ENCODE data around the gene SDHD.

DNA sequence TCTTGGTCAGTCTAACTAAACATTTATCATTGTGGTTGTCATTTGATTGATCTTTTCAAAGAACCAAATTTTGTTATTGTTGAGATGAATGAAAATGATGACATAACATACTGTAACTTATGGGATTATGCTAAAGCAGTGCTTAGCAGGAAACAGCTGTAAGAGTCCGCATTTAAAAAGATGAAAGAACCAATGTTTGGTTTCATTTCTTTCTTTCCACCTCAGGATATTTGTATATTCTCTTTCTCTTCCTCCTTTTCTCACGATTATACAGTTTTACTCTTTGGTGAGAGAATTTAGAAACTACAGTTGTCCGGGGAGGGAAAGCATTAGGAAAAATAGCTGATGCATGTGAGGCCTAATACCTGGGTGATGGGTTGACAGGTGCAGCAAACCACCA lies 36.0 kb upstream of the SDHD start:
- TF ChIP-seq, protein P1, sequence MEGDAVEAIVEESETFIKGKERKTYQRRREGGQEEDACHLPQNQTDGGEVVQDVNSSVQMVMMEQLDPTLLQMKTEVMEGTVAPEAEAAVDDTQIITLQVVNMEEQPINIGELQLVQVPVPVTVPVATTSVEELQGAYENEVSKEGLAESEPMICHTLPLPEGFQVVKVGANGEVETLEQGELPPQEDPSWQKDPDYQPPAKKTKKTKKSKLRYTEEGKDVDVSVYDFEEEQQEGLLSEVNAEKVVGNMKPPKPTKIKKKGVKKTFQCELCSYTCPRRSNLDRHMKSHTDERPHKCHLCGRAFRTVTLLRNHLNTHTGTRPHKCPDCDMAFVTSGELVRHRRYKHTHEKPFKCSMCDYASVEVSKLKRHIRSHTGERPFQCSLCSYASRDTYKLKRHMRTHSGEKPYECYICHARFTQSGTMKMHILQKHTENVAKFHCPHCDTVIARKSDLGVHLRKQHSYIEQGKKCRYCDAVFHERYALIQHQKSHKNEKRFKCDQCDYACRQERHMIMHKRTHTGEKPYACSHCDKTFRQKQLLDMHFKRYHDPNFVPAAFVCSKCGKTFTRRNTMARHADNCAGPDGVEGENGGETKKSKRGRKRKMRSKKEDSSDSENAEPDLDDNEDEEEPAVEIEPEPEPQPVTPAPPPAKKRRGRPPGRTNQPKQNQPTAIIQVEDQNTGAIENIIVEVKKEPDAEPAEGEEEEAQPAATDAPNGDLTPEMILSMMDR (IDR thresholded peaks at IDR 0.05; ENCODE audit: poor library complexity): no peak
- TF ChIP-seq EZH2 (IDR thresholded peaks at IDR 0.05; ENCODE audit: borderline replicate concordance) (no peak), EZH2phosphoT487 (IDR thresholded peaks at IDR 0.05; ENCODE audit: low read depth, severe bottlenecking, unreplicated experiment) (no peak)

Data from hepatocyte (in vitro differentiated cells).